Activated CD8-positive, alpha-beta memory T cell treated with anti-CD3 and anti-CD28 coated beads, Interleukin-2, amount 50 U/mL, for 1 hour (primary cell): Measurements from ENCODE around the gene TLE6.
"Not testable (repeated sequence)": the region's sequence is repeated elsewhere in the genome, so short reads cannot be mapped to it uniquely, and the experiment has no call there.

Experiments
- DNase-seq: peaks from one replicate; pipeline ENCODE4 v3.0.0-alpha.2; 2020; ENCODE audit errors: extremely low read depth

Gene TLE6

GRCh38 chr19:2974342-2975041, 2.9 kb upstream of the TLE6 start:
- no peak for DNase-seq

- DNase-seq = no peak
These were observed 759 bp upstream of the TLE6 start for GRCh38 chr19:2976609-2977000.

DNA sequence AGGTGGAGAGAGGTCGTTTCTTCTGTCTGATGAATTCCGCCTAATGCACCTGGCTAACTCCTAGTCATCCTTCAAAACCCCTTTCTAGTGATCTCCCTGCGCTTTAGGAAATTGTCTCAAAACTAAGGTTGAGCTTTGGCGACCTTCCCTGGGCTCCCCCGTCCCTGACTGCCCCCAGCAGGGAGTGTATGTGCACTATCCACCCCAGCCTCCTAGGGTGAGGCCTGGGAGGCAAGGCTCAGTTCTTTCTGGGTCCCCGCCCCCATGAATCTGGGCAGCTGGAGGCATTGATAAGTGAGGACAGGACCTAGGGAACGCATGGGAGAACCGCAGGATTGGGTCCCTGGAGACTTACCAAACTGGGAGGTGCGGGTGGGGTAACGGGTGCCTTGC, 378 bp downstream of the TLE6 start:
- DNase-seq = no peak

GRCh38 chr19:2978166-2978767, 903 bp downstream of the TLE6 start:
- DNase-seq = no peak

- no peak for DNase-seq
These were observed 1.4 kb downstream of the TLE6 start for GRCh38 chr19:2978772-2979171.

GRCh38 chr19:2981898-2982297, 4.5 kb downstream of the TLE6 start:
- DNase-seq = no peak

DNA sequence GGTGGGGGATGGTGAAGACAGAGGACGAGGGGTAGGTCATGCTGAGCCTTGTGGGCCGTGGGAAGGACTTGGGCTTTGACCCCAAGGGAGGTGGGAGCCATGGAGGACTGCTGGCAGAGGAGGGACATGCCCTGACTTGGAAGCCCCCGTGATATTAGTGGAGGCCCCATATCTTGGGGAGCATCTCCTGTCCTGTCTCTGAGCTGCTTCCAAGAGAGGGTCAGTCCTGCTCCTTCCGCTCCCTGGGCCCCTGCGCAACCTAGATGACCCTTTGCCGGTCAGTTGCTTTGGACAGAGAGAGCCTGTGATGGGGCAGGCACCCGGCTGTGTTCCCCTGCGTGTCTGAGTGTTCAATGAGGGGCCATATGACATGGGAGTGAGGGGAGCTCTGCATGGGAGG, 5.2 kb downstream of the TLE6 start:
- DNase-seq = no peak

DNA sequence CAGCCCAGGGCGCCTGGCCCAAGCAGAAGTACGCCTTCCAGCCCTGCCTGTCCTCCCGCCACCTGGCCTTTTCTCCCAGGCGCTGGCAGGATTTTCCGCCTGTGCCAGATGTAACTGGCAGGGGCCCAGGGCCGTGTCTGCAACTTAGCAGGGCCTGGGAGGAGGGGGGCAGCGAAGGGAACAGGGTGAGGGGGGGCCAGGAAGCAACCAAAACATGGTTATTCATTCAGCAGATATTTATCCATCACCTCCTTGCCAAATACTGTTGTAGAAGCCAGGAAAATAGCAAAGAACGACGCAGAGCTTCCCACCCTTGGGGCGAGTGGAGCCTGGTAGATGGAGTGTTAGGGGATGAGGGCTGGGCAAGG, 5.6 kb downstream of the TLE6 start:
- DNase-seq = no peak

- DNase-seq = no peak
These were observed 6.2 kb downstream of the TLE6 start for GRCh38 chr19:2983351-2984214.

- no peak for DNase-seq
These were observed 6.8 kb downstream of the TLE6 start for GRCh38 chr19:2984215-2984528.

DNA sequence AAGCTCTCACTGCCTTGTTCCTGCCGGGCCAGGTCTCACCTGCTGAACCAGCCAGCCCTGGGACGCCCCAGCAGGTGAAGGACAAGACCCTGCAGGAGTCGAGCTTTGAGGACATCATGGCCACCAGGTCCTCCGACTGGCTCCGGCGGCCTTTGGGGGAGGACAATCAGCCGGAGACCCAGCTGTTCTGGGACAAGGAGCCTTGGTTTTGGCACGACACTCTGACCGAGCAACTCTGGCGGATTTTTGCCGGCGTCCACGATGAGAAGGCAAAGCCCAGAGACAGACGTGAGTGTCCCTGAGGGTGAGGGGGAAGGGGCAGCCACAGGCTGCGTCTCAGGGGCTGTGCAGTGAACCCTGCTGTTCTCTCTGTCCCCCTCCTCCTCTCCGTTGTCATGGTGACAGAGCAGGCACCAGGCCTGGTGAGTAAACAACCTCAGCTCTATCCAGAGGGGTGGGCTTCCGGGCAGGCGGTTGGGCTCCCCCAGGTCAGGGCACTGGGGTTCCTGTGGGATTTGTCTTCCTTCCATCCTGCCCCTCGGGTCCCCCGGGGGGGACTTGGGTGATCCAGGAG, 9.7 kb downstream of the TLE6 start:
- DNase-seq = no peak

DNA sequence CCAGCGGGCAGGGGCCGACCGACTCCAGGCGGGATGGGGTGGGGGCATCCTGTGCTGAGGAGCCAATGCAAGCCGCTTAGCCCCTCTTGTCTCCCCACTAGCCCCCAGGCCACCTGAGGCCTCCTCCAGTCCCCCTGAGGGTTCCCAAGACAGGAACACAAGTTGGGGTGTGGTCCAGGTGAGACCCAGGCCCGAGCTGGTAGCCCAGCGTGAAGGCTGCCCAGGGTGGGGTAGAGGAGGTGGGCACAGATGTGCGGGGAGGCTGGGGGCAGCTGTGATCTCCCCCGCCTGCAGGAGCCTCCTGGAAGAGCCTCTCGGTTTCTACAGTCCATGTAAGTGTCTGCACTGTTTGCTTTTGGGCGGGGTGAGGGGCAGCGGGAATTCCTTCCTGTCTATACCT, 10.4 kb downstream of the TLE6 start:
- DNase-seq = no peak

DNA sequence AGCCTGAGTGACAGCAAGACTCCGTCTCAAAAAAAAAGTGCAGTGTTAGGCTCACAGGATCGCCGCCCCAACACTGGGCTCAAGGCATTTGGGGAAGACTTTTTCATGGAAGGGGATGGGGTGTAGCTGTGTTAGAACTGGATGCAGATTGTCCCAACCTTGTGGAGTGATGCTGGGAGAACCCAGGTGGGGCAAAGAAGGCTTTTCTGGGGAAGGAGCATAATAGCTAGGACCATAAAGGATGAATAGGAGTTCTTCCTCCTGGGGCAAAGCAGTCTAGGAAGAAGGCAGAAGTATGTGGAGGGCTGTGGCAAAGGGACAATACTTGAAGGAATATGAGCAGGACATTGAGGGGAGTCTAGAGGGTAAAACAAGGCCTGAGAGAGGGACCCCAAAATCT, 11.2 kb downstream of the TLE6 start:
- no peak for DNase-seq

DNA sequence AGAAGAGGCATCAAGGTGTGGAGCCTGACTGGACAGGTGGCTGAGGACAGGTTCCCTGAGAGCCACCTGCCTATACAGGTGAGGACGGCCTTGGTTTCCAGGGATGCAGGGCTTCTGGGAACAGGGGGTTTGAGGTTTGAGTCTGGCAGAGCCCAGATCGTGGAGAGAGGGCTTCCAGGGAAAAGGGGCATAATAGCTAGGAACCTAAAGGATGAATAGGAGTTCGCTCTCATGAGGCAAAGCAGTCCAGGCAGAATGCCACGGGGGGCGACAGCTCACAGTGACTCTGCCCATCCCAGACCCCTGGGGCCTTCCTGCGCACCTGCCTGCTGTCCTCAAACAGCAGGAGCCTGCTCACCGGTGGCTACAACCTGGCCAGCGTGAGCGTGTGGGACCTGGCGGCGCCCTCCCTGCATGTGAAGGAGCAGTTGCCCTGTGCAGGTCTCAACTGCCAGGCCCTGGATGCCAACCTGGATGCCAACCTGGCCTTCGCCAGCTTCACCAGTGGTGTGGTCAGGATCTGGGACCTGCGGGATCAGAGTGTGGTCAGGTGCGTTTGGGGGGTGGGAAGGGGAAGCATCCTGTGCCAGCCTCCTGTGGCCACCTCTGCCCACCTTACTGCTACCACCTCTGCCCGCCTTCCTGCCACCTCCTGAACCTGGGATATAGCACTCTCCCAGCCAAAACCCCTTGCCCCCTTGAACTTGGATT, 12.0 kb downstream of the TLE6 start:
- no peak for DNase-seq

GRCh38 chr19:2992333-2992732, 15.0 kb downstream of the TLE6 start:
- DNase-seq = not testable (repeated sequence)

DNA sequence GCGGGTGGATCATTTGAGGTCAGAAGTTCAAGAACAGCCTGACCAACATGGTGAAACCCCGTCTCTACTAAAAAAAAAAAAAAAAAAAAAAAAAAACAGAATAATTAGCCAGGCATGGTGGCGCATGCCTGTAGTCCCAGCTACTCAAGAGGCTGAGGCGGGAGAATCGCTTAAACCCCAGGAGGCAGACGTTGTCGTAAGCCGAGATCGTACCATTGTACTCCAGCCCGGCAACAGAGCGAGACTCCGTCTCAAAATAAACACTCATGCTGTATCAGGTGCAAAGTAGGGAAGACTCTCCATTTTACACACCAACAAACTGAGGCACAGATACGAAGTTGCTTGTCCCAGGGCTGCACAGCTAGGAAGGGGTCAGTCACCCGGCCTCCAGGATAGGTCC, 15.6 kb downstream of the TLE6 start:
- no peak for DNase-seq

- DNase-seq = no peak
These were observed 16.2 kb downstream of the TLE6 start for GRCh38 chr19:2993579-2993978.

DNA sequence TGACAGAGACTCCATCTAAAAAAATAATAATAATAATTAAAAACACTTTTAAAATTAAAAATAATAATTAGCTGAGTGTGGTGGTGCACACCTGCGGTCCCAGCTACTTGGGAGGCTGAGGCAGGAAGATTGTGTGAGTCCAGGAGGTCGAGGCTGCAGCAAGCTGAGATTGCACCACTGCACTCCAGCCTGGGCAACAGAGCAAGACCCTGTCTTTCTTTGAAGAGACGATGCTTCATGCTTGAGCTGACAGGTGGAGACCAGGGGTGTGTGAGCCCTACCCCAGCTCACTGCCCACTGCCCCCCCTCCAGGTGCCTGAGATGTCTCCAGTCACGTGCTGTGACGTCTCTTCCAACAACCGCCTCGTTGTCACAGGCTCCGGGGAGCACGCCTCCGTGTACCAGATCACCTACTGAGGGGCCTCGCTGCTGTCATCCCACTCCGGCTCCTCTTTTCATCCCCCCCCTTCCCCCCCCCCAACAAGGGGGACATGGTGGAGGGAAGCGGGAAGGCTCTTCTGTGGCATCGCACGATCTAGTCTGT, 17.3 kb downstream of the TLE6 start:
- no peak for DNase-seq

DNA sequence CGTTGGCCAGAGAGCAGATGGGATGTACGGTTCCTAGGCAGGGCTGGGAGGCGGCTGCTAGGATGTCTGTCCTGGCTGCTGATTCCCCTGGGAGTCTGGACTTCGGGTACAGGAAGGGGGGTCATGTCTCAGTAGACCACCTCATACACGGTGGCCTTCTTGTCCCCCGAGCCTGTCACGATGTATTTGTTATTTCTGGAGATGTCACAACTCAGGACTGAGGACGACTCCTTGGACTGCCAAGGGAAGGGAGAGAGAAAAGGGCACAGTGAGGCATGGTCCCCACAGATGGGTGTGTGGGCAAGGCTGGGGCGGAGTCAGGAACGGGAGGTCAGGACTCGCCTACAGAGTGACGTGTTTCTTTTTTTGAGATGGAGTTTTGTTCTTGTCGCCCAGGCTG, 20.4 kb downstream of the TLE6 start:
- no peak for DNase-seq

GRCh38 chr19:2998642-2999041, 21.3 kb downstream of the TLE6 start:
- no peak for DNase-seq

- no peak for DNase-seq
These were observed 24.0 kb downstream of the TLE6 start for GRCh38 chr19:3001235-3001800.

DNA sequence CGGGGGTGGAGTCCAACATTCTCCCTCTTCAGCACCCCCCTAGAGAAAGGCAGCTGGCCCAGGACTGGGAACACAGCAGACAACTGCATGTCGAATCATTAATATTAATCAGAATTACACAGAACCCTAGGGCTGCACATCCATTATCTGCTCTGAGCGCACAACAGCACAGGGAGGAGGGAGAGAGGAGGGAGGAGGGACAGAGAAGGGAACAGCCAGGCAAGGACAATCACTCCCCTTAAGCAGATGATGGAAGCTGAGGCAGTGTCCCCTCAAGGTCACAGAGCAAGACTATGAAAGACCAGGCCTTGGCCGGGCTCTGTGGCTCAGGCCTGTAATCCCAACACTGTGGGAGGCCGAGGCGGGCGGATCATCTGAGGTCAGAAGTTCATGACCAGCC, 25.7 kb downstream of the TLE6 start:
- no peak for DNase-seq
